T-helper 2 cell (primary cell): ENCODE measurements around the gene POC1B.
A peak's percentile ranks its signal among the peaks of the same experiment; 100 is the strongest.

Source experiments
- DNase-seq, 5 experiments: peaks; one replicate each; pipeline versions ENCODE4 v3.0.0 to v3.0.0-alpha.2; 2012 to 2022

POC1B gene

DNA sequence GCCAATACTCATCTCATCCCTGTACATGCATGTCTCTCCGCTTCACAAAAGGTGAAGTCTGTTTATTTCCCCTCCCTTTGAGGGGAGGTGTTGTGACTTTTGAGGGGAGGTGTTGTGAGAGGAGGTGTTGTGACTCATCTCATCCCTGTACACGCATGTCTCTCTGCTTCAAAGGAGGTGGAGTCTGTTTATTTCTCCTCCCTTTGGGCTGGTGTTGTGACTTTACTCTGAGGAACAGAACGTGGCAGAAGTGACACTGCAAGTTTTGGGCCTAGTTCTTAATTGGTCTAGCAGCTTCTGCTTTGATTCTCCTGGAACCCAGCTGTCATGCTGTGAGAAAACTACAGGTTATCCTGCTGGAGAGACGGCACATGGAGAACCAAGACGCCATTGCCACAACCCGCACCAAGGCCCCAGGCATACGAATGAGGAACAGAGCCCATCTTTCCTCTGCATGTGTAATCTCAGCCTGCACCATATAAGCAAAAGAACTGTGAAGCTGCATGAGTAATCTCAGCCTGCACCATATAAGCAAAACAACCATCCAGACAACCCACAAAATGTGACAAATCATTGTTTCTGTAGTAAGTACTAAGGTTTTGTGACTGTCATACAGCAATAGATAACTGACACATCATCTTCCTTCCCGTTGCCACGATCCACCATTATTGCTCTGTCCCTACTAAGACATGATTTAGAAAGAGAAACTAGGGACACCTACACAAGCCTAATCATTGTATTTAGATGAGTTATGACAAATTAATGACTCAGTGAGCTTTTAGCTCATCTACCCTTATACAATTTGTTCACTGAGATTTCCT is 31.2 kb downstream of the POC1B start:
- peak in 2 of 5 experiments; percentile 13 to 90 for DNase-seq

DNA sequence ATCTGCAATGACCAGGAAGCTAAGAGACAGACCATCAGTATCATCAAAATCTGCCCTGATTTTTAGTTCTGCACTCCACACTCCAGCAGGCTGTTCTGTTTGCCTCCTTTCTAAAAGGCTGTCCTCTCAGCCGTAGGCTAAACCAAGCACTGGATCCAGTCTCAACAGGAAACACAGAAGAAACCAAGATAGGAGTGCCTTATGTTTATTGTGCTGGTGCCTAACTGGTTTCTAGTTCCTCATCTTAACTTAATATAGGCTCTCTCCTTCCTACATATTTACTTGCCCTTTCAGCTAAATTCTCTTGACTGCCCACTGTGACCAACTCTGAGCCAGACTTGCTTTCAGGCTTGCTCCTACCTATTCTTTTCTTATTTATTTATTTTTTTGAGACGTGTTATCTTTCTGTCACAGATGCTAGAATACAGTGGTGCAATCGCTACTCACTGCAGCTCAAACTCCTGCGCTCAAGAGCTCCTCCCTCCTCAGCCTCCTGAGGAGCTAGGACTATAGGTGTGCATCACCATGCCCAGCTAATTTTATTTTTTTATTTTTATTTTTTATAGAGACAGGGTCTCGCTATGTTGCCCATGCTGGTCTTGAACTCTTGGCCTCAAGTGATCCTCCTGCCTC is 32.1 kb downstream of the POC1B start:
- no peak for DNase-seq

DNA sequence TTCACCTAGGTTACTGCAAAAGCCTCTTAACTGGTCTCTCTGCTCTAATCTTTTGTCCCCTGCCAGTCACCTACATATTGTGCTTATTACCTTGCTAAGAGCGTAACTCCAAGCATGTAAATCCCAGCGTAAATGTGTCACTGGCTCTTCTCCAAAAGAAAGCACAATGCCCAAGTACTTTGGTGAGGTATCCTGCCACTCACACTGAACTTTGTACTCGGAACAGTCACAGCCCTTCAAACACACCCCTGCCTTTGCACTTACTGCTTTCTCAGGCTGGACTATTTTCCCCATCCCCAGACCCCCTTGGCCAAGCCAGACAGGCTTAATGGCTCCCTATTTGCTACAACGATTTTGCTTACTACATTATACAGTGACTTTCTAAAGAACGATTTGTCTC is 33.0 kb downstream of the POC1B start:
- no peak for DNase-seq

DNA sequence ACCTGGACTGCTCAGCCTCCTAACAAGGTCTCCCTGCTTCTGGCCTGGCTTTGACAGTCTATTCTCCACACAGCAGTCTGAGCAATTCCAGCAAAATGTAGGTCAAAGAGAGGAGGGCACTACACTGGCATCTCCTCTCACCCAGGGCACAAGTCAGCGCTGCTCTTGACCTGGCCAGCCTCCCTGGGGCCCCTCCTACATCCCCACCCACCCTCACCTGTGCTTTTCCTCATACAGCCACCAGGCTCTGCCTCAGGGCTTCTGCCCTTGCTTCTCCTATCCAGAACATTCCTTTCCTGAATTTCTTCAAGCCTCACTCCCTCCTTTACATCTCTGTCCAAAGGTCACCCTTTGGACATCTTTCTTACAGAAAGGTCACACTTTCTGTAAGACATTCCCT is 34.9 kb downstream of the POC1B start:
- no peak for DNase-seq

DNA sequence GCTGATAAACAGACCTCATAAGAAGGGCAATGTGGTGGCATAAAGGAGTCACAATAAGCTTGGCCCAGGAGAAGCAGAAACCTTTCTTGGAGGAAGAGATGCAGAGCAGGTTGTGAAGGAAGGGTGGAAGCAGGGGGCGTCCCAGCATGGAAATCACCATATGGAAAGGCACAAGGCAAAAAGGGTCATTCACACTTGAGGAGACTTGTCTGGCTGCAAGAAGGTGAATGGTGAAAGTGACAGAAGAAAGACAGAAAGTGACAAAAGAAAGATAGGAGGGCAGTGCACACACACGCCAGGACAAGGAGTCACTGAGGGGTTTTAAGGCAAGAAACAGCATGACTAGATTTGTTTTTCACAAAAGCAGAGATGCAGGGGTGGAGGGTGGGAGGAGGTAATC is 39.6 kb downstream of the POC1B start:
- DNase-seq = no peak

DNA sequence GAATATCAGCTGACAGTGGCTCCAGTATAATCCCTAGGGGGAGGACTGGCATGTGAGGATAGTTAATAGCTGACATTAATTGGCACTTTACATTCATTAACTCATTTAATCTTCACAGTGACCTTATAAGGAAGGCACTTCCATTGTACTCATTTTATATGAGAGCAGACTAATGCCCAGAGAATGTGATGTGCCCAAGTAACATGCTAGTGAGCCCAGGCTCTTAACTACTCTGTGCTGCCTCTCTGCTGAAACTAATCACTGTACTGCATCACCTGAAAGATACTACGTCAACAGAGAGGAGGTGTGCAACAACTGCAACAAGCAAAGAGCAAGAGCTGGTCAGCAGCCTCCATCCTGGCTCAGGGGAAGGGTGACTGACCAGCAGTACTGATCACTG is 41.4 kb downstream of the POC1B start:
- no peak for DNase-seq

DNA sequence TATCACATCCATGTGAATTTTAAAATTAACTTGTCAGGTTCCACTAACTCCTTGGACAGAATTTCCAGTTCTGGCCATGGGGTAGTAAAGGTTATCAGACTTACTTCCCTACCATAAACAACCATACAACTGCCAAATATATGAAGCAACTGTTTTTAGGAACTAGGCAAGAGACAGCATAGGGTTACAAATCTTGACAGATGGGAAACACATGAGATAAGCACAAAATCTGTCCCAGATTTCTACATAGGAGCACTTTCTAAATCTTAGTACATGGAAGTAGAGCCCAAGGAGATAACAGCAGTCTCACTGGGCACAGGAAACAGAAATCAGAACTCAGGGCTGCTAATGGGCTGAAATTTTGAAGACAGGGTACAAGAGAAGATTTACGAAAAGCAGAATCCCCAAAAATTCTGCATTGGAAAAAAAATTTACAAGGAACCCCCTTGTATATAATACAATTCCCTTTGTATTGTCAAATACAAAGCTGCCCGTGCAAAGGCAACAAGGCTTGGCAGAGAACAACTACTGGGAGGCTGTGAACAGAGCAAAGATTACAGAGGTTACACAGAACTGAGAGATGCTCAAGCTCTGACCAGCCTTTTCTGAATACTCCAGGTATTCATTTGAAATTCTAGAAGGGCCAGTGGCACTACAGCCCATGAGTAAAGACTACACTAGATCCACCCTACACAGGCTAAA is 44.5 kb downstream of the POC1B start:
- no peak for DNase-seq

DNA sequence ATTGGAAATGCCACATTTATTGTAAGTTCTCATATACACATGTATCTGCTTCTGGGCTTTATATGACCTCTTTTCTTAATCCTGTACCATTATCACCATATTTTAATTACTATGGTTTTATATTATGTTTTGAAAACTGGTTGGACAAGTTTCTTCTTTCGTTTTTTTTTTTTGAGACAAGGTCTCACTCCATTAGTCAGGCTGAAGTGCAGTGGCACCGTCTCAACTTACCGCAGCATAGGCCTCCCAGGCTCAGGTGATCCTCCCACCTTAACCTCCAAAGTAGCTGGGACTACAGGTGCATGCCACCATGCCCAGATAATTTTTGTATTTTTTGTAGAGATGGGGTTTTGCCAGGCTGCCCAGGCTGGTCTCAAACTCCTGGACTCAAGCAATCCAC is 45.9 kb downstream of the POC1B start:
- DNase-seq = no peak

DNA sequence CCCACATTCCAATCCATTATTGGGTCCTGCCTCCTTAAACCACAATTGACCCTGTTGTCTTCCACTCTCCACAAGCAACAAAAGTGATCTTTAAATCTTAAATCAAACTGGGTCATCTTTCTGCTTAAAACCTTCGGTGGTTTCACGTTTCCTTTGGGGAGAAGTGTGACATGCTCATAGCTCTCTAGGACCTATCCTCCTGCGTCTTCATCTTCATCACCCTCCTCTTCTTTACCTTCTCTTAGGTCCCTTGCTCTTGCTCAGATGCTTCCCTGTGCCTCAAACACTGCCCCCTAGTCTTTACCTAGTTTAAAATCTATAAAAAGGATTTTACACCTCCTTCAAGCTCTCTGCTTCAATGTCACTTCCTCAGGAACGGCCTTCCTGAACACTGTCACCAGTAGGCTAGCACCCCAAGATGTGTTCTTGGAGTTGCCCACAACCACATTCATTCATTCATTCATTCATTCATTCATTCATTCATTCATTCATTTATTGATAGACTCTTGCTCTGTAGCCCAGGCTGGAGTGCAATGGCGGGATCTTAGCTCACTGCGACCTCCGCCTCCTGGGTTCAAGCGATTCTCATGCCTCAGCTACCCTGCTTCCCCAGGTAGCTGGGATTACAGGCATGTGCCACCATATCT is 48.1 kb downstream of the POC1B start:
- peak in 2 of 5 experiments; percentile 27 to 51 for DNase-seq

DNA sequence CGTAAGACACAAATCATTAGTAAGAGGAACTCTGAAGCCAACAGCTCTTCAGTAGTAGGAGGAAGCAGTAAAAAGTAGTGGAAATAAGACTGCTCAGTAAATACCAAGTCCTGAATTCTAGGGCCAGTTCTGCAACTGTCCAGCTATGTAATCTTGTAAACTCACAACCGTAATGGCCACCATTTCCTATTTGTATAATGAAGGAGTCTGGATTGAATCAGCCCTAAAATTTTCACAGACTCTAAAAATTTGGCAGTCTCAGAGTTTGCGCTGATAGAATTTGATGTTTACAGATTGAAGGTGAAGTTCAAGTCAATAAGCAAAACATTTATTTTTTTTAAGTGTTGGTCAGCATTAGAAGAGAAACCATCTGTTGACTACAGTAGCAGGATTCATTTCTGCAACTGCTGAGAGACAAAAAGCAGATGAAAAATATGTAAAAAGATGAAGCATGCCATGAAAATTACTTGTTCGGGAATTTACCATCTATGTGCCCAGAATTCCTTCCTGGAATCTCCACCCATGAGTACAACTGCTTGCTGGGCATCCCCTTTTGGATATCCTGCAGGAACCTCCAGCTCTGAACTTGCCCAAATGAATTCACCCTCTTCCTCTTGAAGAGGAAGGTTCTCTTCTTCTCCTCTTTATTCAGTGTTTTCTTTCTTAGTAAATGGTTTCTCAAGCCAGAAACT is 48.8 kb downstream of the POC1B start:
- no peak for DNase-seq

DNA sequence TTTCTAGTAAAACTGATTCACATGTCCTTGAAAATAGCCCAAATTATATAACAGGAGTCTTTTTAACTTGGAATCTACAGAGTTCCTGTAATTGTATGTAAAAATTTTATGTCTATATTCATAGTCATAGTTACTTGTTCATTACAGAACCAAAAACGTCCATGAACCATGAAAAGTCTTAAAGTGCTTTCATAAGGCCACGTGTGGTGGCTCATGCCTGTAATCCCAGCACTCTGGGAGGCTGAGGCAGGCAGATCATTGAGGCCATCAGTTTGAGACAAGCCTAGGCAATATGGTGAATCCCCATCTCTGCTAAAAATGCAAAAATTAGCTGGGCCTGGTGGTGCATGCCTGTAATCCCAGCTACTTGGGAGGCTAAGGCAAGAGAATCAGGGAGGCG is 49.6 kb downstream of the POC1B start:
- DNase-seq = no peak

DNA sequence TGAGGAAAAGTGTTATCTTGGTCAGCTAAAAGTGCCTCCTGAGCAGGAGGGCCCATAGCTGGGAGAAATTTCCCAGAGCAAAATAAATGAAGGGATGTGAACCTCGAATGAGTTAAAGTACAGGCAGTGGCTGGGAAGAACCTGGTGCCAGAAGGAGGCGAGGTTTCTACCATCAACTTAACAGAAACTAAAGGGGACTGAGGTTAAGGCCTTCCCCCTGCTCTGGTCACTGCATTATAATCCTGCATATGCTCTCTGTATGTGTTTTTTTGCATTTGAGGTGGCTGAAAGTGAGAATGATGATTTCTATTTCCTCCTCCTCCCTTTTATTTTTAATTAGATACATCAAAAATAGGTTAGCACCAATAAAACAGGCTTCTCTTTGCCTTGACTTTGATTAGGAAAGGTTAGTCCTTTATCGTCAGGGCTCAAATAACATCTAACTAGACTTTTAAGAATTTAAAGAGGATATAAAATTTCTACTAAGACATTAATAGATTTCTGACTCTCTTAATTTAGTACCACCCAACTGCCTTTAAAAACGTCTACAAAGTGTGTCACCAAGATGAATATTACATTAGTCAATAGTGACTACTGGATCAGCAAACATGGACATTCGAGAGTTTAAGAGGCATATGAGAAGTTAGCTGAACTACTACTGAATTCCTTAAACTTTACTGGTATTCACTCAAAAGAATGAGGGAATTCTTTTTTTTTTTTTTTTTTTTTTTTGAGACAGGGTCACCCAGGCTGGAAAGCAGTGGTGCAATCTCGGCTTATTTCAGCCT is 50.5 kb downstream of the POC1B start:
- no peak for DNase-seq

DNA sequence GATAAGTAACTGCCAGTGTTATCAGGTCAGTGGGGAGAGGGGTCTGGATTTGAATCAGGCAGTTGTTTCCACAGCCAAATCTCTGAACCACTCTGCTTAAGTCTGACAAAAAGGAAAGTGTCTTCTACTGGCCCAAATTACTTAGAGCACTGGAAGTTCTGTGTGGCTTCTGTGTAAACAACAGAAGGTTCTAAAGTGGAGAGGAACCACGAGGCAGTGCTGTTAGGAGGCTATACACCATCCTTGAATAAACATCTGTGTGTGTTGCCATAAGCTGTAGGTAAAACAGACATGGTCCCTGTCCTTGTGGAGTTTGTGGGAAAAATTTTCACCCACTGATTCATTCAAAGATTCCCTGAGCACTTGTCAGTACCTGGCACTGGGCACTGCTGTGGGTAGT is 51.2 kb downstream of the POC1B start:
- DNase-seq = peak in 1 of 5 experiments; percentile 37

DNA sequence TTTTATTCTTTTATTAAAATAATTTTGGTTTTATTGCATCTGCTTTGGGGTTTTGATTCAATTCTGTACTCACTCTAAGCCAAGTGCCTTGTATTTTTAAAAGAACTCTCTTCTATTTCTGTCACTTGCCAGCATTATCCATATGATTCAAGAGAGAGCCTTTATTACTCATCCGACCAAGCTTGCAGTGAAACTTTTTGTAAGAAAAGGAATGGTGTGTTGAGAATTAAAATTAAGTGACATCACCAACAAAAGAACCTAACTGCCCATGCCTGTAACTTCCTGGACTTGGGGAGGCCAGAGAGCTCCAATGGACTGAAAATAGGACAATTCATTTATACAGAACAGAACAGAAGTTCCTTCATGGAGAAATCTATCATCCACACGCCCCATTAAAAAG is 53.3 kb downstream of the POC1B start:
- DNase-seq = peak in 1 of 5 experiments; percentile 49

DNA sequence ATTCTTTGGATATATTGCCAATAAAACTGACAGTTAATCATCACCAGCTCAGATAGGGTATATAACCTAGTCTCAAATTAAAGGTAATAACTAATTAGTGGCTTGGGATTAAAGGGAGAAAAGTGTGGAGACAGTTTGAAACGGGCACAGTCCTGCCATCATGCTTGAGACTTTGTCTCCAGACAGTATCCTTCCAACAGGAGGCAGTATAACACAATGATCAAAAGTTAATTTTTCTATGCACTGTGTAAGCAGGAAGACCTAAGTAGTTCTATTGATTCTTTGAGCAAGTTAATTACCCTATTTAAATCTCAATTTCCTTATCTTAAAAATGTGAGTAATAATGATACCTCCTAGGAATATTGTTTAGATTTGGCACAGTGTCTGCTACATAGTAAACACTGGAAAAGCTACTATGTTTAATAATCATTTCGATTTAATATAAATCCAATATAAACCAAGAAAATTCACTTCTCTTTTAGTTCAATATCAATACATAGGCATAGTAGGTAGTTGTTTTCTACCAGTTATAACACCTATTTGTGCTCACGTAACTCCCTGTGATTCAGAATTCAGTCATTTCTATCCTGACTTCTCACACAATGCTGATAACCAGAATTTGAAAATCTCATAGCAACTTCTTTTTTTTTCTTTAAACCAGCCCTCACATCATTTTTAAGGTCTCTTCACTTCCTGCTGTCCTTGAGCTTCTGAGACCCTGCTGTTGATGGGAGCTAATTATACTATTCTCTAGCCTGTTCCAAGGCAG is 54.9 kb downstream of the POC1B start:
- peak in 2 of 5 experiments; percentile 23 to 76 for DNase-seq

DNA sequence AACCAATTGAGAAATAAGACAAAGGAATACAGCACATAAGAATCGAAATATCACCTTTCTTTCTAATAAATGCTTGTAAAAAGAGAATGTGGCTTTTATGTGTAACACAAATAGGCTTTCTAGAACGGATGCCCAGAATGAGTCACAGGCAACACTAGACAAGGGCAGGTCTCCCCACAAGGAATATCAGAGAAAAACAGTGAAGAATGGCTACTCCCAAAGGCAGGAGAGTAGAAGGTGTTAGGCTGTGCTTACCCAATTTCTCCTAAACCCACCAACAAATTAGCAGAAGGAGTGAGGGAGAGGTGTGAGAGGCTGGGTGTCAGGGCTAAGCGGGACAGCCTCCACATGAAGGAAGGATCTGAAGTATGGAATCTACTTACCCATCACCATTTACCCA is 56.5 kb downstream of the POC1B start:
- peak in 2 of 5 experiments; percentile 43 to 80 for DNase-seq

DNA sequence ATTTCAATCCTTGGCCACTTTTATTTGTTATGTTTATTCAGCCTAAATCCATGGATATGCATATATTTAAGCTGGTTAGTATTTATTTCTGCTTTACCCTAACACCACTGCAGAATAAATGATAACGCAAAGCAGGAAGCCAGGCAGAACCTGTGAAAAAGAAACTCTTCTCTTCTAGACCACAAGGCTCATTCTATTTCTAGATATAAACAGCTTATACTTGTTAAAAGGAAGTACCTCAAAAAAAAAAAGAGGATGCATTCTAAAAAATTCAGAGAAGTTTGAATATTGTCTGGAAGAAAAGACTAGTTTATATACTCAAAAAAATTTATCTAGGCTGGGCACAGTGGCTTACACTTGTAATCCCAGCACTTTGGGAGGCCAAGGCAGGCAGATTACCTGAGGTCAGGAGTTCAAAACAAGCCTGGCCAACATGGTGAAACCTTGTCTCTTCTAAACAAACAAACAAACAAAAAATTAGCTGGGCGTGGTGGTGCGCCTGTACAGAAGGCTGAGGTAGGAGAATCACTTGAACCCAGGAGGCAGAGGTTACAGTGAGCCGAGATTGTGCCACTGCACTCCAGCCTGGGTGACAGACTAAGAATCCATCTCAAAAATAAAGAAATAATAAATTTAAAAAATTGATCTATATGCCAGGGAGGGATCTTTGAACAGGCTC is 57.1 kb downstream of the POC1B start:
- peak in 2 of 5 experiments; percentile 37 to 84 for DNase-seq

DNA sequence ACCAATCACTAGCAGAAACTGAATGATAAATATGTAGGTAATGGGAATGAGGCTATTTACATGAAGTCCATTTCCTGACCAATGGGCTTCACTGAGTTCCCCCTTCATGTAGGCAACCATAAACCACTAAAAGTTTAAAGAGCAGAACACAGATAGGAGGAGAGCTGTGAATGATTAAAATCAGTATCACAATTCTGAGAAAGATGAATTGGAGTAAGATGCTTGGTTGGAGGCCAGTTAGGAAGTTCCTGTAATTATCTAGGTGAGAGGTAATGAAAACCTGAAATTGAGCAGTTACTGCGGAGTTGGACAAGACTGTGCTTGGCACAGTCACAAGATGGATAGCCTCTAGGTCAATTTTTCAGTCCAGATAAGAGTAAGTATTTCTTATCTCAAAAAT is 57.8 kb downstream of the POC1B start:
- DNase-seq = peak in 1 of 5 experiments; percentile 72

DNA sequence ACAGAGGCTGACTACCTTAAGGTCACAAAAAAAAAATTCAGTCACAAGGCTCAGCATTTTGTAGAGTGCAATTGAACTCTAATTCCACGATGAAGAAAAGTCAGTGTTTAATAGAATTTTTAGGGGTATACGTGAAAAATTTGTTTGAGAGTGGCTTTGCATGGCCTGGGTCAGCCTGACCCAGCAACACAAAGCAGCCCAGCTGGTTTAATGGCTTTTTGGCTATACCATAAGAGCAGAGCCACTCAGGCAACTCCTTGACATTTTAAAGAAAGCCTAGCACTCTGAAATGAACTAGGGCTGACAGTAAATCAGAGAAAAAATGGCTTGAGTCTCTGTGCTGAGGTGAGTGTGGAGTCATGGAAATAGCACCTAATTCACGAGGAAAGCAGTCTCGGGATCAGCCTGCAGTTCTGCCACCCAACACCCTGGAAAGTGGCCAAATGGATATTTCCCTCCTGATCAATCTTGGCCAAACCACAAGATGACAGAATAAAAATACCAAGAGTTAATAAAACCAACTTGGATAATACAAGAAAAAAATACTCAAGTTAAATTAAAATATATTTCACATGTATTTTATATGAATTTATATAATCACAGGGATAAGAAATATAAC is 60.8 kb downstream of the POC1B start:
- DNase-seq = no peak
